ENCODE results near the gene ZNF785.

Gene ZNF785

DNA sequence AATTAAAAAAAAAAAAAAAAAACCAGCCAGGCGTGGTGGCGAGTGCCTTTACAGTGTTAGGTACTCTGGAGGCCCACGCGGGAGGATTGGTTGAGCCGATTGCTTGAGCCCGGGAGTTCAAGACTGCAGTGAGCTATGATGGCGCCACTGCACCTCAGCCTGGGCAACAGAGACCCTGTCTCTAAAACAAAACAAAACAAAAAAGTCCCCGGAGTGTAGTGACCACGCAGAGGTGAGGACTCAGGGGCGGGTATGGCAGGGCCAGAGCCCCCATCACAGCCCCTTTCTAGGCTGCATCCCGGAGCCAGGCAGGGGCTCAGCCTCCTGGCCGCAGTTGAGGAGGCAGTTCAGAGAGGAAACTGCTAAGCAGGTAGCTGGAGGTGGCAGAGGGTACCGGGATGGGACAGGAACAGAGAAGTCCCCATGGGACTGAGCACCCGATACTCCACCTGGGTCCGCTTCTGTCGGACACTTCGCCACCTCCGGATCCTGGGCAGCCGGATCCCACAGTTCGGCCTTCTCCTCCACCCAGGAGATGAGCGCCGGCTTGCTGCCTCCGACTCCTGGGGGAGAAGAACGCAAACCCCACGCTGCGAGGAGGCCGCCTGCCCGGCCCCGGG lies 51.6 kb downstream of the ZNF785 start:
- Histone ChIP-seq H3K9me3 (ENCODE audit: control insufficient read depth in 5 of 5, low read length in 5 of 5) (no peaks in the 10 kb centered on the region), H3K4me1 (ENCODE audit: control insufficient read depth in 5 of 5, insufficient read depth in 5 of 5, low read length in 5 of 5) (peaks cover 5 to 37% (median 31%) of the 10 kb centered on the region in 5 donors), H3K4me3 (ENCODE audit: low read depth in 1 of 5, low read length in 5 of 5) (peak overlapping the region; percentile 26 to 90 (median 82))

GRCh38 chr16:30533146-30533522 lies 52.4 kb downstream of the ZNF785 start:
- Histone ChIP-seq H3K4me1 (ENCODE audit: control insufficient read depth in 5 of 5, insufficient read depth in 5 of 5, low read length in 5 of 5) (peaks cover 5 to 42% (median 32%) of the 10 kb centered on the region in 5 donors), H3K4me3 (ENCODE audit: low read depth in 1 of 5, low read length in 5 of 5) (peak overlapping the region in 1 of 5 donors; percentile 2), H3K27me3 (ENCODE audit: control insufficient read depth in 5 of 5, insufficient read depth in 4 of 5, low read length in 5 of 5) (no peaks in the 10 kb centered on the region), H3K9me3 (ENCODE audit: control insufficient read depth in 5 of 5, low read length in 5 of 5) (no peaks in the 10 kb centered on the region), H3K27ac (ENCODE audit: low read depth, low read length) (no peak overlapping the region), H3K36me3 (ENCODE audit: control insufficient read depth in 5 of 5, insufficient read depth in 5 of 5, low read length in 5 of 5) (peaks cover 0 to 24% (median 17%) of the 10 kb centered on the region in 5 donors), H3K9ac (ENCODE audit: low read length in 5 of 5) (no peak overlapping the region)

More for the DNA sequence above, 51.6 kb downstream of the ZNF785 start:
- Histone ChIP-seq H3K9ac (ENCODE audit: low read length in 5 of 5) (peak overlapping the region in 4 of 5 donors; percentile 90 to 94 (median 92)), H3K27me3 (ENCODE audit: control insufficient read depth in 5 of 5, insufficient read depth in 4 of 5, low read length in 5 of 5) (no peaks in the 10 kb centered on the region), H3K27ac (ENCODE audit: low read depth, low read length) (peak overlapping the region; percentile 96), H3K36me3 (ENCODE audit: control insufficient read depth in 5 of 5, insufficient read depth in 5 of 5, low read length in 5 of 5) (peaks cover 0 to 24% (median 17%) of the 10 kb centered on the region in 5 donors)

- no peaks in the 10 kb centered on the region for H3K9me3 ChIP-seq (ENCODE audit: control insufficient read depth in 5 of 5, low read length in 5 of 5)
- H3K27ac ChIP-seq (ENCODE audit: low read depth, low read length) = no peak overlapping the region
- no peak overlapping the region for H3K4me3 ChIP-seq (ENCODE audit: low read depth in 1 of 5, low read length in 5 of 5)
- no peak overlapping the region for H3K9ac ChIP-seq (ENCODE audit: low read length in 5 of 5)
- H3K27me3 ChIP-seq (ENCODE audit: control insufficient read depth in 5 of 5, insufficient read depth in 4 of 5, low read length in 5 of 5) = no peaks in the 10 kb centered on the region
- H3K36me3 ChIP-seq (ENCODE audit: control insufficient read depth in 5 of 5, insufficient read depth in 5 of 5, low read length in 5 of 5) = peaks cover 0 to 24% (median 17%) of the 10 kb centered on the region in 5 donors
- peaks cover 8 to 48% (median 37%) of the 10 kb centered on the region in 5 donors for H3K4me1 ChIP-seq (ENCODE audit: control insufficient read depth in 5 of 5, insufficient read depth in 5 of 5, low read length in 5 of 5)
Observed at GRCh38 chr16:30532285-30533145, 53.0 kb downstream of the ZNF785 start.

Measured in subcutaneous abdominal adipose tissue (tissue), 5 donors.